Hematopoietic multipotent progenitor cell treated with erythropoietin and hydrocortisone succinate and interleukin-3 and kit ligand, for 8 days (in vitro differentiated cells): ENCODE results near the gene TANGO6.
"Not testable (repeated sequence)": the region's sequence is repeated elsewhere in the genome, so short reads cannot be mapped to it uniquely, and the experiment has no call there.

Source experiments
- DNase-seq: peaks from one replicate; pipeline ENCODE4 v3.0.0-alpha.2; 2015

The TANGO6 gene

DNA sequence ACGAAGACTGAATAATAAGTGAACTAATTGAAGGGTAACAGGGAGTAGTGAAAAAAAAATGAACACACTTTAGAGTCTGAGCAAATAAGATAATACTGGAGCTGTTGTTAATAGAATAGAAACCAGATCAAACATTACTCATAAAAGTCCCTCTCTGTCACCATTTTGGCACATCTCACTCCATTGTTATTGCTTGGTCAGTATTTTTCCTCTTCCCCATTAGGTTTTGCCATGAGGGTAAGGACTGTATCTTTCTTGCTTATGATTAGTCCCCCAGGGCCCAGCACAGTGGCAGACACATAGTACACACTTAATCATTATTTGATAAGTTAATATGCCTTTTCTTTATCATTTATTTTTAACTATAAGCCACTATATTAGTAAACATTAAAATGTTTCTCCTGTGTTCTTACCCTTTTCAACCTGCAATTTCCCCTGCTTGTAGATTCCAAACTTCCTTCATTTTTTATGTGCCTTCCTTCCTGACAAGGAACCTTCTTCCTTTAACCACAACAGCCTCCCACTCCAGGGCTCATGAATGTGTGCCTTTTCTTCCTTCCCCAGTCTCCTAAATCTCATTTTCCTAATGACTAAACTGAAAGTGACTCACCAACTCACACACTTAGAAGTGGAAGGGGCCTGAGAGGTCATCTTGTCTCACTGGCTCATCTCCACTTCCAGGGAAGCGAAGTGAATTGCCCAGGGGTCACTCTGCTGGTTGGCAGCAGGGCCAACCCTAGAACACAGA lies 173.9 kb downstream of the TANGO6 start:
- DNase-seq, result no peak

DNA sequence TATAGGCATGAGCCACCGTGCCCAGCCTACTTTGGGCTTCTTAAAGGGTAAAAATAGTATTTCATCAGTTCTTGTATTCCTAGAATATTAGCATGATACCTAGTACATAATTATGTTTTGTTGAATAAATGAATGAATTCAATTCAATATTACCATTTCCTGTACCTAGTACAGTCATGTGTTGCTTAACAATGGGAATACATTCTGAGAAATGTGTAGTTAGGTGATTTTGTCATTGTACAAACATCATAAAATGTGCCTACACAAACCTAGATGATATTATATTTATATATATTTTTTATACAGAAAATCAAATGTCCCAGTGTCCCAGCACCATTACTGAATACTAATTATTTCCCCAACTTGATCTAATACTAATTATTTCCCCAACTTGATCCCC lies 176.5 kb downstream of the TANGO6 start:
- DNase-seq, result no peak

DNA sequence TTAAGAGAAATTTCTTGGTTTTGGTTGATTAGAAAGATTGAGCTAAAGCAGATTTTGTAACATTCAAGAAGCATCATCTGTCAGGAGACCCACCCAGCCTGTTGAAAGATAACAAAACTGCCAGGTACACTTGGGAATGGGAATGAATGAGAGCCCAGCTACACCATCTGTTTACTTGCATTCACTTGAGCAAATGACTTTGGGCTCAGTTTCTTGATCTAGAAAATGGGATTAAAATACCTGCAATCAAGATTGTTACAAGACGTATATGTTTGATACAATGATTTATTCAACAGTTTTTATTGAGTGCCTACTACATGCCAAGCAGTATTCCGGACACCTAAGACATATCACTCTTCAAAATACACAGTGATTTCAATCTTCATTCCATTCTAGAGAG lies 185.8 kb downstream of the TANGO6 start:
- DNase-seq, result no peak

- no peak for DNase-seq
Measured at GRCh38 chr16:69031877-69032301, 188.6 kb downstream of the TANGO6 start.

GRCh38 chr16:69033151-69033949 lies 190.0 kb downstream of the TANGO6 start:
- no peak for DNase-seq

GRCh38 chr16:69035375-69035774 lies 192.0 kb downstream of the TANGO6 start:
- DNase-seq, result no peak

DNA sequence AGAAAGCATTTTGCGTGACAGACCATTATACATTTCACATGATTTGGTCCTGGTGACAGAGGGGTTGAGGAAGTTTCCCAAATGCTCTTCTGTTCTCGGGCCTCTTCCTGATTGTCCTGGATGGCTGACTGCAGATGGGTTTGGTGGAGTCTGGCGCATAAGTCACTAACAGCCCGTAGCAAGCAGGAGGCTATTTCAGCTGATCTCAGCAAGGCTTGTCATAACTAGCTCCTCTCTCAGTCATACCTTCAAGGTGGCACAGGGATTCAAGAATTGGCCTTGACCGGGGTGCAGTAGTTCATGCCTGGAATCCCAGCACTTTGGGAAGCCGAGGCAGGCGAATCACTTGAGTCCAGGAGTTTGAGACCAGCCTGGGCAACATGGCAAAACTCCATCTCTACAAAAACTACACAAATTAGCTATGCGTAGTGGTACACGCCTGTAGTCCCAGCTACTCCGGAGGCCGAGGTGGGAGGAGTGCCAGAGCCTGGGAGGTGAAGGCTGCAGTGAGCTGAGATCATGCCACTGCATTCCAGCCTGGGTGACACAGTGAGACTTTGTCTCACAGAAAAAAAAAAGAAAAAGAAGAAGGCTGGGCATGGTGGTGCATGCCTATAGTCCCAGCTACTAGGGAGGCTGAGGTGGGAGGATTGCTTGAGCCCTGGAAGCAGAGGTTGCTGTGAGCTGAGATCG lies 193.2 kb downstream of the TANGO6 start:
- no peak for DNase-seq

DNA sequence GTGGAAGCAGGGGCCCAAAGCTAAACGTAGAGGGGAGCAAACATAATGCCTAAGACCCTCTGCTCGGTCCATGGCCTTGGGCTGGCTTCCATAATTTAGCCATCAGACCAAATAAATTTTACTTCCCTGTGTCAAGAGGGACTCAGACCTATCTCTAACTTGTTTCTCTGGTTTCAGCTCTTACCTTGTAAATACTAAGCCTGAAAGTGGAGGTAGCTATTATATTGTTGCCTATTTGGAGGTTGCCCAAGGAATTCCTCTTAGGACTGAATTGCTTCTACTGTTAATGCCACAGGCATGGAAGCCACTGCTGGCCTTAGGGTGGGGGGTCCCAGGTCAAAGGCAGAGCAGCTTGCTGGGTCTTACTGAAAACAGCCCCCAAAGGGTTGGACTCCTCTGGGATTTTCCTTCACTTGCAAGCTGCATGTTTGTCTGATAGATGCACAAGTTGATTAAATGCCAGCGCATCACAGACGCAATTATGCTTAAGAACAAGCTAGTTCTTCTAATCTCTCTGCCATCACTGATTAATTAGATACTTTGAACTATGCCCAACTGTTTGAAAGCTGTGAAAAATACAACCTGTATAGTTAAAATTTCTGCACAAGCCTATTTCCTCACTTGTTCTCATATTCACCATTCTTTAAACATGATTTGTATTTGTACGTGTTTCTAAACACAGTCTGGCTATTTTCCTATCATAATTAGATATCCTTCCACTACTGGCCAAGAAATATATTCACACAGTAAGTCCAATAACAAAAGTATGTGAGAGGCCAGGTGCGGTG lies 194.2 kb downstream of the TANGO6 start:
- DNase-seq, result no peak

DNA sequence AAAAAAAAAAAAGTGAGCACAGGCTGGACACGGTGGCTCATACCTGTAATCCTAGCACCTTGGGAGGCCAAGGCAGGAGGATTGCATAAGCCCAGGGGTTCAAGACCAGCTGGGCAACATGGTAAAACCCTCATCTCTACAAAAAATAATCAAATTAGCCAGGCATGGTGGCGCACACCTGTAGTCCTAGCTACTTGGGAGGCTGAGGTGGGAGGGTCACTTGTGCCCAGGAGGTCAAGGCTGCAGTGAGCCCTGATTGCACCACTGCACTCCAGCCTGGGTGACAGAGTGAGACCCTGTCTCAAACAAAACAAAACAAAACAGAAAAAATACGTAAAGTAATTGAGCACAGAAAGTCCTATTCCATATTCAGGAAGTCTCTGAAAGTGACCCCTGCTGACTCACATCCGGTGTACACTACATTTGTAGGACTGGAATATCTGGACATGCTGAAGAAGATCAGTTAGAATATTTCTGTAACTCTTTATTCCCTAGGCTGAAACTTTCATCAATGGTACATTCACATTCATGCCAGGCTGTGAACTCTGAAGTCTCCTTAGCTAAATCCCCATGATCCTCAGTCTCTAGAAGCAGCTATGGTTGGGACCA lies 196.1 kb downstream of the TANGO6 start:
- DNase-seq, result no peak

DNA sequence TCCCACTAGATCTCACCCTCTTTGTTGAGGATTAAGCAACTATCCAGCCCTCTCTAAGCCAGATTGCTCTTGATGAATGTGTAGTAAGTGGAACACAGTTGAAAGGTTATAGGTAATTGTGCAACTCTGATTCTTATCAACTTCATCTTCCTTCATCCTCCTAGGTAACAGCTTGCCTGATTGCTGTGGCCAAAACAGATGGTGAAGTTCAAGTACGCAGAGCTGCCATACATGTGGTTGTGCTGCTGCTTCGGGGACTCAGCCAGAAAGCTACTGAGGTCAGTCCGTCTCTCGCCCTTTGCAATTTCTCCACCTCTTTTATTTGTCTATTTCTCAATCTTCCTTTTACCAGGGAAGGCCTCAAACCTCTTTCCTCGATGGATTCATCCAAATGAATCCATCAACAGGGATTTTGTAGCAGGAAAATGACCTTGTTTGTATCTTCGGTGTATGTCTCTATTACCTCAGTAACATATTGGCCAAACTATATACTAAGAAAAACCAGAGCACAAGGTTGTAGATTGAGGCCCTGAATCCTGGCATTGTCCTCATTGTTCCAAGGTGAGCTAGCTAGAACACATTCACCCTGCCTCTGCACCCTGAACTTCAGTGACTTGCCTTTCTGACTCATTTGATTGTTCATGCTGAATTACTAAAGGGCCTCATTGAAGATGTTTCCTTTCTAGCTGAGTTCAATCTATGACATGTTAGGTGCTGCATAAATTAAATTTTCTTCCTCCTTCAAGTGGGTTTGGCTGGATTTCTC lies 197.0 kb downstream of the TANGO6 start:
- DNase-seq, result no peak

DNA sequence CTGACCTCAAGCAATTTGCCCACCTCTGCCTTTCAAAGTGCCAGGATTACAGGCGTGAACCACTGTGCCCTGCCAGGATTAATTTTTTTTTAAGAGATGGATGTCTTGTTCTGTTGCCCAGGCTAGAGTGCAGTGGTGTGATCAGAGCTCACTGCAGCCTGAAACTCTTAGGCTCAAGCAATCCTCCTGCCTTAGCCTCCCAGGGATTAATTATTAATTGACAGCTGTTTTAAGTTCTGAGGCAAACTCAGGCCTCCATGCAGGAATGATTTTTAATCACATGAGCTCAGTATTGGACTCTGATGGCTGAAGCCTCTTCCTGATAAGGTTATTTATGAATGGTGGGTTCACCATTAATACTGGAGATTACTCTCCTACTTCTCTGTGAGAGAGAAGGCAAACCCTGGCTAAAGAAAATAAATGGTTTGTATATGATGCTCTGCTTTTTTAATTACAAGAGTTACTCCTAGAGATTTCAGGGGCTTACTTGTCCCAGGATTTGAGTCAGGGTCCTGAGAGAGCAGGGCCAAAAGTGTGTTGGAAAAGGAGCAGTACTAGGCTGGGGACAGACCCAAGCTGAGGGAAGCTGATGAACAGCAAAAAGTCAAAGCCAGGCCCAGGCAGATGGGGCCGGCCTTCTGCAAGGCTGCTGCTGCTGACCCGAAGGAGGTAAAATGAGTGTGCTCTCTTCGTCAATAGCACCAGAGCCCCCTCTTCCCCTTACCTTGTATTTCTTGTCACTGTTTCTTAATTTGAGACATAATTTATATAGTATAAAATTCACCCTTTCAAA lies 205.2 kb downstream of the TANGO6 start:
- no peak for DNase-seq

GRCh38 chr16:69049146-69049545 lies 205.8 kb downstream of the TANGO6 start:
- no peak for DNase-seq

- DNase-seq, result no peak
Measured at GRCh38 chr16:69049603-69050375, 206.5 kb downstream of the TANGO6 start.

GRCh38 chr16:69051517-69051830 lies 208.1 kb downstream of the TANGO6 start:
- not testable (repeated sequence) for DNase-seq

DNA sequence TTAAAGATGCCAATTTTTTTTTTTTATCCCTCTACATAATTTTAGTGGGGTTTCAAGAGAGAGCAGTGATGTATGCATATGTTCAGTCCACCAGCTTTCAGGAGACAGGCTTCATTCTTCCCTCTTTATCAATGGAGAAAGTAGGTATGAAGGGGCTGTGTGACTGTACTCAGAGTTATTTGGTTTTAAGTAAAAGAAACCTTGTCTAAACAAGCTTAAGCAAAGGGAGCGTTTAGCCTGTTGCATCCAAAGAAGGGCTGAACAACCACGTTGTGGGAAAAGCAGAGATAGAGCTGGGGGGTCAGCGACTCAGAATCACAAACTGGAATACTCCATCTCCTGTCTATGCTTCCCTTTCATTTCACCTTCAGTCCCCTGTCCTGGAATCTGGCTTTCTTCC lies 211.7 kb downstream of the TANGO6 start:
- DNase-seq, result no peak

DNA sequence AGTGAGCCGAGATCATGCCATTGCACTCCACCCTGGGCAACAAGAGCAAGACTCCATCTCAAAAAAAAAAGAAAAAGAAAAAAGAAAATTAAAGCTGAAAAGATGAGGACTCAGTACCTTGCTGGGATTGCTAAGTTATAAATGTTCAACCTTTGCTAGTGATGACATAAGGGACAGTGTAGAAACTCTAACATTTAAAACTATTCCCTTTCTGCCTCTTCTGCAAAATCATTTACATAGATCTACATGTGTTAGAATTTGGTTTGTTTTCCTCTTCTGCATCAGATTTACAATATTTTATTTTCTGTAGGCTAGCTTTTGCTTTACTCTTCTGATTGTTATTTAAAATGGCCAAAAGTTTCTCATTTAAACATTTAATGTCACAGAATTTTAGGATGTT lies 212.6 kb downstream of the TANGO6 start:
- no peak for DNase-seq

DNA sequence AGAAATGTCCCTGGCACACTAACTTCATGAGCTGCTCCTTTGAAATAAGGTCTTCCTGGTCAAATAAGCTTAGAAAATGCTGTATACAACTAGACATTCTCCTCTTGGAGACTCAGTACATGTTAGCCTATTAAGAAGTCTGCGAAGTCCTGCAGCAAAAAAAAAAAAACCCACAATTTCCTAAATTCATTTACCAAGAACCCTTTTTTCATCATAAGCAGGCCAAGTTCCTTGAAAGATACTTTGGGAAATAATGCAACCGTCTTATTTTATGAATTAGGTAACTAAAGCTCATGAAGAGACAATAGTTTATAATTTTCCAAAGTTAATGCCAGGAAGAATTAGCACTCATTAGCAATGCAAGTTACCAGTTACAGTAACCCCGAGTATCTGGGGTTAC lies 213.1 kb downstream of the TANGO6 start:
- no peak for DNase-seq

DNA sequence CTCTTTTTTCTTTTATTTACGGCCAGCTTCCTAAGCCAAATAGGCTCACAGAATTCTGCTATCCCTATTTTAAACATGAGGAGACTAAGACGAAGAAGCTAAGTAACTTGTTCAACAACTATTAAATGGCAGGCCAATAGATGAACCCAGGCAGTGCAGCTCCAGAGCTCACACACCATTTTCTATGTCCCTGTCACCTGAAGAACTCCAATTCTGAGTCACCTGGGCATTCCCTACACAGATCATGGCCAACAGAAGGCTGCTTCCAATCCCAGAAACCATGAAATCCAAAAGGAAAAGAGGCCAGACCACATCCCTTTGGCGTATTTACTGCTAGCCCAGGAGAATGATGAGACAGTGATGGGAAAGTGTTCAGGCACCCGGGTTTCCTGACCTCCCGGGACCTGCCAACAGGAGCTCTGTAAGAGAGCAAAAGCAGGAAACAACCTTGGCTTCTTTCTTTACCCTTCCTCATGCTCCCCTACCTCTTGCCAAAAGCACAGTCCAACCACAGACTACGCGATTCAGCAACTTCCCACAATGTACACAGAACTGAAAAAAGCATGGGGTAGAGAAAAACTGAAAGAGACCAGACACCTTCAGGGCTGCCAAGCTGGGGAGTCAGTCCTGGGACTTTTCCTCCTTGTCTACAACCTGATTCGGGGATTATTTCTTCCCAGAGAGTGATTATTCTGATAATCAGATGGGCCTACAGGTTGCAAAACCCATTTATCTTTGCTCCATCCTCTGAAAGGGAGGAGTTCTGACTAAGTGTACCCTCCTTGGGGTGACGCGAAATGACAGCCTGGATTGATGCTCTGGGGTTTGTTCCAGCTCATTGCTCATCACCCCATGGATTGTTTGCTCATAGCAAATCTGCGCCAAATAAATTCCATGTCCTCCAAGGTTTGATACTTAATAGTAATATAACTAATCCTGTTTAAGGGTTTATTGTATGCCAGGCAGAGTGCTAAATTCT lies 214.4 kb downstream of the TANGO6 start:
- DNase-seq, result no peak

DNA sequence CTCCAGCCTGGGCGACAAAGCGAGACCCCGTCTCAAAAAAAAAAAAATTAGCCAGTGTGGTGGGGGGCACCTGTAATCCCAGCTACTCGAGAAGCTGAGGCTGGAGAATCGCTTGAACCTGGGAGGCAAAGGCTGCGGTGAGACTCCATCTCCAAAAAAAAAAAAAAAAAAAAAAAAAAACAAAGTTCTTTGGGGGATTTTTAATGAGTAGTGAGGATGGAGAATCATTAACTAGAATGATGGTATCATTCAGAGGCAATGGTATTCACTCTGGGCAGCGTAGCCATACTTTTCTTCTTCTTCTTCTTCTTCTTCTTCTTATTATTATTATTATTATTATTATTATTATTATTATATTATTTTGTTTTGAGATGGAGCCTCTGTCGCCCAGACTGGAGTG lies 220.2 kb downstream of the TANGO6 start:
- not testable (repeated sequence) for DNase-seq
